DMS153 treated with DMSO at 0.1 percent for 48 hours (cell line): ENCODE data around the gene IQSEC3.
"Not testable (repeated sequence)": the region's sequence is repeated elsewhere in the genome, so short reads cannot be mapped to it uniquely, and the experiment has no call there.

ENCODE experiments used
- DNase-seq: peaks from one replicate; lab custom pipeline; 2025; ENCODE audit not compliant: unreplicated experiment; lab: John Stamatoyannopoulos, UW

Gene IQSEC3

DNA sequence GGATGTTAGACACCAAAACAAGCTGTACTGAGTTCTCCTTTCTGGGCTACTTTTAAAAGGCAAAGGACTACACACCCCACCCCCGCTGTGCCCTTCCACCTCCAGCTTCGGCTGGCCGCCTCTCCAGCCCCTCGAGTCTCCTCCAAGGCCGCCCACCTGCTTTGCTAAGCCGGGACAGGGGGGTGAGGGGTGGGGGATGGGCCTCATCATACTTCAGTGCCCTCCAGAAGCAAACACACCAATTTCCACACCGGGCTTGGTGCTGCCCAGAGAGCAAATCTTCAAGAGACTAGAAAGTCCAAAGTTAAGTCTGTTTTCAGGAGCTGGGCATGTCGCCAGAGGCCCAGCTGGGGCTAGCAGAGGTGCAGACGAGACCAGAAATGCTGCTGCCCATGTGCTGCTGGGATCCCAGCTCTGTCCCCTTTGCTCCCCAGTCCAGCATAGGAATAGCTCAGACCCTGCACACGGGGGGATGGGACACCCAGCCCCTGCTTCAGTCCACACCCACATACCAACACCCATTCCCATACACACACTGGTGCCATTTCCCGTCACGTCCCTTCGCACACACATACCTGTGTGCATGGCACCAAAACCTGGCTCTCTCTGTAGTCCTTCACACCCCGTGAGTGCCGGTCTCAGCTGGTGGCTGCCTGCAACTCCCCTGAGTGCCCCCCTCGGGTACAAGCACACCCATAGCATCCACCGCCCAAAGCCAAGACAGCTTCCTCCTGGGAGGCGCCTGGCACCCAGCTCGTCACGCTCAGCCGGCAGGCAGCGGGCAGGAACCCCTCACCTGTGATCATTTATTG is 146.4 kb downstream of the IQSEC3 start:
- DNase-seq = no peak

DNA sequence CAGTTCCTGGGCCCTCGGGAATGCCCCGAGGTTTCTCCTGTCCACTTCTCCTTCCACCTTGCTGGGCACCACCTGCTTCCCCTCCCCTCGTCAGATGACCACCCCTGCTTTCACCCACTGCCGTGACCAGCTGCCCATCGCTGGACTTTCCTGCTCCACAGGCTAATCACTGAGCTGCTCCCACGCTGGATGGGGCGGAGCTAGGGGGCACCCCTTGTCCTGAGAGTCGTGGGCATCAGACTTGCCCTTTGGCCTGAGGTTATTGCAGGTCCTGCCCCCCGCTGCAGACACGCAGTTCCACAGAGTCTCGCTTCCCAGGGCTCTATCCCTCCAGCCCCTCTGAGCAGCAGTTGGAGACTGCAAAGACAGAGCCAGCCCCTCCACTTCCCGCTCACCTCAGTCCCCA is 147.0 kb downstream of the IQSEC3 start:
- DNase-seq = no peak

DNA sequence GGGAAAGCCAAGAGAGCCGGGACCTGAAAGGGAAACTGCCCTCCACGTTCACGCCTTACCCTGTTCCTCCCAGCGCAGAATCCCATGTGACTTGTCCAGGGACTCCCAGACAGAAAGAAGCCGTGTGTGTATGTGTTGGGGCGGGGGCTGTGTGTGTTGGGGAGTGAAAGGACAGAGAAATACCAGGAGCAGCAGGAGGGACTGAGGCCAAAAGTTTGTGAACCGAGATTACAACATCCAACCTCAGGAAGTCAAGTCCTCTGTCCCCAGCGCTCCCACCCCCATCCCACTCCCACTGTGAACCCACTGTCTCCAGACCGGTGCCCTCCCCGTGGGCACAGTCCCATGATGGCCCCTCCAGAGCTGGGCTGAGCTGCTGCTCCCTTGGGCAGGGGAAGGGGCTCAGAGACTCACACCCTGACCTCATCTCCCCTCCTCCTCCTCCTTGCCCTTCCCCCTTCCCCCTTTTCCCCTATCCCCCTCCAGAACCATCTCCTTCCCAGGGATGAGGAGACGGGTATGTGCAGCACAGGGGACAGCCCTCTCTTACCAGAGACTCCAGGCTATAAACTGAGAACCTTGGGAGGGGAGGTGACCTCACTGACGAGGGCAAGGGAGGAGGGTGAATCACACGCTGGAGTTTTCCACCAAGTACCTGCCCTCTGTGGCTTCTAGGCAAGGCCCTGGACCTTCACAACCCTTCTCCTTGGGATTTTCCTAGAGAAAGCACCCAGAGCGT is 147.6 kb downstream of the IQSEC3 start, which contains the start of gene SLC6A12:
SLC6A12 (minus strand) TSS at position 155 of the 739 bp plus-strand sequence. CDS start 4,171 bp downstream, outside the sequence.
- DNase-seq = no peak

DNA sequence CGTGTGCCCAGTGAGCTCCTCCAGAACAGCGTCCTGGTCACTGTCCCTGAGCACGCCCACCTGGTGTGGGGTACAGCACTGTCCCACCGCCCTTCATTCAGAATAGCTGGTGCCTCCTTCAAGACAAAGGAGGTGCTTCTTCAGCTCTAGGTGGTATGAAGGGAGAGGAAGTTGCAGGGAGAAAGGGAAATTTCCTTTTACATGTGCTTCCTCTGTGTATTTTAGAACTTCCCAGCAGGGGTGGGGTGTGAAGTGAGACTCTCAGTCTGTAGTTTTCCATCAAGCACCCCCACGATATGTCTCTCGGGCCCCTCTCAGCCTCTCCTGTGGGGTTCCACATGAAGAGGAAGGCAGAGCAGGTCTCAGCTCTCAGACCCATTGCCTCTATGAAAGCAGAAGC is 148.5 kb downstream of the IQSEC3 start:
- DNase-seq = no peak

DNA sequence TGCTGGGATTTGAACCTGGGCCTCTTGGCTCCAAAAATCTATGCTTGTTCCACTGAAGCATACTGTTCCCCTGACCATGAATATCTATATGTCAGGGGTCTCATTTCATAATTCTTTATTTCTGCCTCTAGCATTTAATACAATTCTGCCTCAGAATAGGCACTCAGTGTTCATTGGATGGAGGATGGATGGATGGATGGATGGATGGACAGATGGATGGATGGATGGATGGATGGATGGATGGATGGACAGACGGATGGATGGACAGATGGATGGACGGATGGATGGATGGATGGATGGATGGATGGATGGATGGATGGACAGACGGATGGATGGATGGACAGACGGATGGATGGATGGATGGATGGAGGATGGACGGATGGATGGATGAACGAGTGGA is 150.5 kb downstream of the IQSEC3 start:
- not testable (repeated sequence) for DNase-seq

DNA sequence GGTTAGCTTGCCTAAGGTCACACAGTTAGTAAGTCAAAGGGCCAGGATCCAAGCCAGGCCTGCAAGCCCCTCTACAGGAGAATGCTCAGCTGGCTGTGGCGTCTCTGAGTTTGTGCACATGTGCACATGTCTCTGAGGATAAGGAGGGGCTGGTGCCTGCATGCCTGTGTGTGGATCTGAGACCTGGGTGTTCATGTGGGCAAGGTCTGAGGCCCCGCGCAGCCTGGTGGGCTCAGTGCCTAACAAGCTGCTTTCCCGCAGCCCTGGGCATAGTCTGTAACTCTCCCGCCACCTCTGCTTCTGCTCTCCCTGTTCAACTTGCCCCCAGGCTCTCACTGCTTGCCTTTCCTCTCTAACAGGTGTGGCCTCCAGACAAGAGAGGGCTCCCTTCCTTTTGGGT is 151.7 kb downstream of the IQSEC3 start:
- DNase-seq = no peak

DNA sequence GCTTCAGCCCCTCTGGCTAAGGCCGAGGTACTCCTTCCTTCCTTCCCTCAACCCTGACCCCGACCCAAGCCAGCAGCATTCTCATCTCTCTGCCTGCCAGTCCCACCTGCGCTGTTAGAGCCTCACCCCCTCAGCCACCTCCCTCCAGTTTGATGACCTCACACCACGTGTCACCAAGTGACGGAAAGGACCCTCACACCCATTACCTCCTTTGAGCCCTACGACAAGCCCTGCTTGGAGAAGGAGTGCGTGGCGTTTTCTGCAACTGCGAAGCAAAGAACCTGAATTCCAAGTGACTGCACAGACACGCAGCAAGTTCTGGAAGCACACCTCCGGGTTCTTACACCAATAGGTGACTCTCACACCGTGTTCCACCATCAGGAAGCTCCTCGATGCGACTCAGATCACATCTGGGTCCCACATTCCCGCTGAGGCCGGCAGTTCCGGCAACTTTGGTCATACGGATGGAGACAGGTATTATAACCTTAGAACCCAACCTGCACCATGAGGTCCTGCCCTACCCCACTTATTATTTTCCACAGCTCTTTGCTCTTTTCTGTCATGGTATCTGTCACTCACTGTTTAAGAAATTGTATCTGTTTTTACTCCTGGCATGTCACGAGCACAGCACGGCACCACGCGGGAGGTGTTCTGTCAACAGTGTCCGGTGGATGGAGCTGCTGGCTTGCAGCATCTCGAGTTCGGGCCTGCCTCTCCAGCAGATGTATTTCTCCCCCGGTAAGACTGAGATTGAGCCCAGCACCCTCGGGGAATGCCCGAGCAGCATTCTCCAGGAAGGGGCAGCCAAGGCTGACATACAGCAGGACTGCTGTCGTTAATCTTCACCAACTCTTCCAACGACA is 152.4 kb downstream of the IQSEC3 start:
- DNase-seq = no peak

DNA sequence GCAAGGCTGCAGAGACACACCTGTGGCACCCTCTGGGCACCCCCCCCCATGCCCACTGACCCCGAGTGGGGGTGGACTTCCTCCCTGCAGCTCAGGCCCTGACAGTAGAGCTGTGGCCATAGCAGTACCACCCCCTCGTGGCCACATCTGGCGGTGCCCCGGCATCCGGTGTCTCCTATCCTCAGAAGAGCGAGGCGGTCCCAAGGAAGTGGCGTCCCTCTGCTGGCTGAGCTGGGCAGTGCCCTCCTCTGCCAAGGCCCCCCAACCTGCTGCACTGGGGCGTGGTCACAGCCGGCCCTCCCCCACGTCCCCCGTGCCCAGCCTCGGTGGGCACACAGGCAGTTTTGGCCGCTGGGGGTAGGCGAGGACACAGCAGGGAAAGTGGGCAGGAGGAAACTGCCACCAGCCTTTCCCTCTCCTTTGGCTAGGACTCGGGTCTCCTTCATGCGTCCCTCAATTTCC is 153.4 kb downstream of the IQSEC3 start:
- peak; percentile 1 for DNase-seq

DNA sequence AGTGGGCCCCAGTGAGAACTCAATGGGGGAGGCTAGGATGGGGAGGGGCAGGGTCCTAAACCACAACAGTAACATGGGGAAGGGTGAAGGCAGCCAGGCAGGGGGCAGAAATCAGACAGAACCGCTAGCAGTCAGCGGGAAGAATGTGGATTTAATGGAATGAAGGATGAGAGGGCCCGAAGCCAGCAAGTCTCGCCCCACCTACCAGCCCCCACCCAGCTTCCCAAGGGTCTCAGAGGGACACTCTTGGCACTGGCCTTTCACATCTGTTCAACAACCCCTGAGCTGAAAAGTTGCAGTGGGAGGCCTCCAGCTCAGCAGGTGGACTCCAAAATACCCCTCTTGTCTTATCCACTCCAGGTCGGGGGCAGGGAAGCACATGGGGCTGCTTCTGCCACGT is 153.9 kb downstream of the IQSEC3 start:
- DNase-seq = no peak

DNA sequence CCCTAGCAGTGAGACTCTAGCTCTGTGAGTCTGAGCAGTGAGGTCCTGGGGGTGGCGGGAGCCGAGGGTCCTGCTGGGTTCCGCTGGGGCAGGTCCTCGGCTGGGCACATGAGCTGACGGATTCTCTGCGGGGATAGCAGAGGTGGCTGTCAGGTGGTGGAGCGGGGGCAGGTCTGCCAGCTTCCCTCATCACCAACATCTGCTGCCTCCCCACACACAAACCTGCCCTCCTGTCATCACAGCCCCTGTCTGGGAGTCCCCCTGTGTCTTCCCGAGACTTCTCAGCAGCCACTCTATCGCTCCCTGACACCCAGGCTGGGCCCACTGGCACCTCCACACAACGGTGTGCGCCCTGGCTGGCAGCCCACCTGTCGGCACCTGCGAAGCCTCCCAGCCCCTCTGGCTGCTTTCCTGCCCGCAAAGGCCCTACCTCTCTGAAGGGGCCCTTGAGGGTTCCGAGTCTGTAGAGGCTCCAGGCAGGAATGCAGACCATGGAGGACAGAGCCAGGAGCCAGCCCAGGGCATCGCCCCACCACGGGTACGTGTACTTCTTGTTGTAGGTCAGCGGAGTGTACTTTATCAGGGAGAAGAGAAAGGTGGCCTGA is 154.5 kb downstream of the IQSEC3 start:
- no peak for DNase-seq

DNA sequence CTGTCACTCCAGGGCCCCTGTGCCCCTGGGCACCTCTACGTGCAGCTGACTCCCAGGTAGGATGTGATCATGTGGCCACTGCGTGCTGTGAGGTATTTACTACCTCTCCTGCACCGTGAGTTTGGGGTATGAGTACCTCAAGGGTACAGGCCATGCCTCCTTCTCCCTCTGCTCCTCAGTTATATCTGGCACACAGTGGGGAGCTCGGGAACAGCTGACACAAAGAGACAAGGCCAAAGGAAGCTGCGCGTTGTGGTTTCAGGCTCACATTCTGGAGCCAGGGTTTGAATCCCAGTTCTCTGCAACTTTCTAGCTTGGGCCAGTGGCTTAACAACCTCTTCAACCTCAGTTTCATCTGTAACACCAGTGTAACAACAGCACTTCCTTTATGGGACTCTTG is 155.2 kb downstream of the IQSEC3 start:
- DNase-seq = no peak

DNA sequence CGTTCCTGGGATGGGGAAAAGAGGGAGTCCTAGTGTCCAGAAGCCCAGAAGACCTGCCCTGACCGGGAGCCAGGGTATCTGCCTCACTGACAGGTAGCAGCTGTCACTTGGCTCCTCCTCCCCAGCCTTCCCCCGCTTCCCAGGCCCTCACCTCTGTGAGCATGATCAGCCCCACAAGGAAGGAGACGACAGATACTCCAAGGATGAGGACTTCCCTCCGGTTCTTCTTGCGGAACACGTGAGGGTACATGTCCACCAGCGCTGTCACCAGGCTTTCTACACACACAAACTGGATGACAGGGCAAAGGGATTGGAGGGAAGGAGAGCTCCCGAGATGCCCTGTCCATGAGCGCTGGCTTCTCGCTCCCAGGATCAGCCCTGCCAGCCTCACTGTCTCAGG is 157.3 kb downstream of the IQSEC3 start:
- no peak for DNase-seq

DNA sequence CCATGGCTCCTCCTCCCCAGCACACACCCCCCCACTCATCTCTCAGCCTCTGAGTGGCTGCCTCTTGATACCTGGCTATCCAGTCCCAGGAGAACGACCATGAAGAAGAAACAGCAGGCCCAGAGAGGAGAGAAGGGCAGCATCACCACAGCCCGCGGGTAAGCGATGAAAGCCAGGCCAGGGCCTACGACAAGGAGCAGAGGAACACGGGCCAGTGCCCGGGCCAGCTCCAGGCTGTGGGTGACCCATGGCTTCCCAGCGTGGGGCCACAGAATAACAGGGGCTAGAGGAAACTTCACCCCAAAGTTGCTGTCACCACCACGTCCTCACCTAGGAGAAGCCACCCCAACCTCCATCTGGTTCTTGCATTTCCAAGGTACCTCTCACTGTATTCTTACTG is 157.8 kb downstream of the IQSEC3 start:
- no peak for DNase-seq

DNA sequence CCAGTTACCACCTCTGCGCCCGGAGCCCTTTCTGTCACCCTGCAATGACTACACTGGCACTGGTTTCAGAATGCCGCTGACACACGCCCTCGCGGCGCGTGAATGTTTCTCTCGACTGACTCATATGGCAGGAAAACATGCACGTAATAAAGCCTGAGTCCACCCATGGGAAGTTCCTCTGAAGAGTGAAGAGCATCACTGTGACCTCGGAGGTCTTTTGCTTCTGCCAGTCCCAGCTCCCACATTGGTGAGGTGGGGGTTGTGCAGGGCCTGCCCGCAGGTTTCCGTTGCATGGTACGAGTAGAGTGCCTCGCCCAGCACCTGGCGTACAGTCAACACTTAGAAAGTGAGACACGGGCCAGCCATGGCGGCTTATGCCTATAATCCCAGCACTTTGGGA is 158.4 kb downstream of the IQSEC3 start:
- no peak for DNase-seq

DNA sequence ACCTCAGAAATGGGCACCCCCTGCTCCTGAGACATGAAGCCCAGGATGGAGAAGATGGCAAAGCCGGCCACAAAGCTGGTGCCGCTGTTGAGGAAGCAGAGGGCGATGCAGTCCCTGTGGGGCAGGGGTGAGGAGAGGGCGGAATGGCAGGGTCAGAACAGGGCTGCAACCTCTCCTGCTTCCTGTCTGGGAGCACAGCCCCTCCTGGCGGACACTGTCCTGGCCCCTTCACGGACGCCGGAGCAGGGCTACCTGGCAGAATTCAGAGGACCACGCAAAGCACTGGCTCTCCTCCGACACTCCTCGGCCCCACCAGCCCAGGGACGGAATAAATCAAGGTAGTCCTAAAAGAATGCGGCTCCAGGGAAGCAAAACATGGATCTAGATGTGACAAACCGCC is 159.8 kb downstream of the IQSEC3 start:
- no peak for DNase-seq

DNA sequence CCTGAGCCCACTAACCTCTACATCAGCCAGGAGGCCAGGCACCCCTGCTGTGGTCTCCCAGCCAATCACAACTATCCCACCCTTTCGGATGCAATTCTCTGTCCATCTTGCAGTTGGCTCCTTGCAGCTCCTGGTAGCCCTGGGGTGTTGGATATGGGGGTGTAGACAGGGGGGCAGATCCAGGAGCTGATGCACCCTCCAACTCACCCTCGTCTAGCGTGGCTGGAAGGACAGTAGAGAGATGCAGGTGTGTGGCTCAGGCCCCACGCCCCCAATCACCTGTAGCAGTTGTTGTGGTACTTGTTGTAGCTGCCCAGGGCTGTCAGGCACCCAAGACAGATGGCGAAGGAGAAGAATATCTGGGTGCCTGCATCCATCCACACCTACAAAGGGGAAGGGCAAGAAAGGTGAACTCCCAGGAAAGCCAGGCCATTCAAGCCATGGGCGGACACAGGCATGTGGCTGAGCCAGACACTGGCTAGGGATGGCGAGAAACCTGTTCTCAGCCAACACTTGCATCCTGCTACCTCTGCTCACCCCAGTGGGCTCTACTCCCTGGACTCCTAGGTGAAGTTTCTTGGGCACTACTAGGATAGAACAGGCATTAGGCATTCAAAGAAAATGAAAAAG is 160.8 kb downstream of the IQSEC3 start:
- no peak for DNase-seq
